ENCODE data around the gene KCNAB1.

KCNAB1 gene

DNA sequence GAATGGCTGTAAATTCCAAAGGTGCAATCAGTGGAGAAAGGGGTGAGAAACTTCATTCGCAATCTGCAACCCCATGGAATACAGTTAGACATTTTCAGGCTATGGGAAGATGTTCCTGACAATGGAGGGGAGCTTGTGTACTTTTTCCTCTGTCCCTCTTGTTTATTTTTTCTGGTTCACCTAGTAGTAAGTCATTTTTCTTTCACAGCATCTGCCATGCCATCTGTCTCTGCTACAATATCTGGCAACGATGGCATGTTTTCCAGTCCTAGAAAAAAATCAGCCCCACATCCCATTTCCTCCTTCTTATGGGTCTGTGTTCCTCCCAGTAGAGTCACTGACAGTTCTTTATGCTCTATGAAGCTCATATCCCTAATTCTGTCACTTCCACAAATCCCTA is 358.5 kb downstream of the KCNAB1 start:
- Histone ChIP-seq H3K4me3 (ENCODE audit: low read depth in 1 of 2, low read length in 1 of 2) (no peak overlapping the region), H3K4me1 (ENCODE audit: control insufficient read depth in 1 of 2, insufficient read depth in 1 of 2, low read depth in 1 of 2, low read length in 1 of 2) (no peaks in the 10 kb centered on the region), H3K27ac (no peak overlapping the region), H3K9me3 (no peaks in the 10 kb centered on the region), H3K27me3 (peaks cover 3% of the 10 kb centered on the region), H3K36me3 (no peaks in the 10 kb centered on the region)
- TF ChIP-seq, protein P1, sequence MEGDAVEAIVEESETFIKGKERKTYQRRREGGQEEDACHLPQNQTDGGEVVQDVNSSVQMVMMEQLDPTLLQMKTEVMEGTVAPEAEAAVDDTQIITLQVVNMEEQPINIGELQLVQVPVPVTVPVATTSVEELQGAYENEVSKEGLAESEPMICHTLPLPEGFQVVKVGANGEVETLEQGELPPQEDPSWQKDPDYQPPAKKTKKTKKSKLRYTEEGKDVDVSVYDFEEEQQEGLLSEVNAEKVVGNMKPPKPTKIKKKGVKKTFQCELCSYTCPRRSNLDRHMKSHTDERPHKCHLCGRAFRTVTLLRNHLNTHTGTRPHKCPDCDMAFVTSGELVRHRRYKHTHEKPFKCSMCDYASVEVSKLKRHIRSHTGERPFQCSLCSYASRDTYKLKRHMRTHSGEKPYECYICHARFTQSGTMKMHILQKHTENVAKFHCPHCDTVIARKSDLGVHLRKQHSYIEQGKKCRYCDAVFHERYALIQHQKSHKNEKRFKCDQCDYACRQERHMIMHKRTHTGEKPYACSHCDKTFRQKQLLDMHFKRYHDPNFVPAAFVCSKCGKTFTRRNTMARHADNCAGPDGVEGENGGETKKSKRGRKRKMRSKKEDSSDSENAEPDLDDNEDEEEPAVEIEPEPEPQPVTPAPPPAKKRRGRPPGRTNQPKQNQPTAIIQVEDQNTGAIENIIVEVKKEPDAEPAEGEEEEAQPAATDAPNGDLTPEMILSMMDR (IDR thresholded peaks at IDR 0.05): no peak

DNA sequence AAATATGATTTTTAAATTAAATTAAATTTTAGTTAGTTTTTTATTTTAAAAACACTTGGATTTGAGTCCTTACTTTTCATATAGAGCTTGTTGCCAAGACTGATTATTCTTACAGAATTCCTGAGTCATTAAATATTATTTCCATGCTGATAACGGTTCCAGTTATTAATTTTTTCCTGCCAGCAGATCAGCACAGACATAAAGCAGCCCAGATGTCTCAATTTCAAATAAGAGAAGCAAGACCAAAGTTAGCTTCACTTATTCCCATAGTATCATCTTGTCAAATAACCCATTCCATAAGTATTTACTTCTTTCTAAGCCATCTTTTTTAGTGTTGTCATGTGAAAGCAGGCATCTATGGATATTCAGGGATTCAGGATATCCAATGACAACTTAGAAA is 359.2 kb downstream of the KCNAB1 start:
- Histone ChIP-seq H3K4me1 (ENCODE audit: control insufficient read depth in 1 of 2, insufficient read depth in 1 of 2, low read depth in 1 of 2, low read length in 1 of 2) (no peaks in the 10 kb centered on the region), H3K27me3 (peaks cover 3% of the 10 kb centered on the region), H3K9me3 (no peaks in the 10 kb centered on the region), H3K36me3 (no peaks in the 10 kb centered on the region), H3K4me3 (ENCODE audit: low read depth in 1 of 2, low read length in 1 of 2) (no peak overlapping the region), H3K27ac (no peak overlapping the region)
- TF ChIP-seq, protein P1 (IDR thresholded peaks at IDR 0.05): no peak

DNA sequence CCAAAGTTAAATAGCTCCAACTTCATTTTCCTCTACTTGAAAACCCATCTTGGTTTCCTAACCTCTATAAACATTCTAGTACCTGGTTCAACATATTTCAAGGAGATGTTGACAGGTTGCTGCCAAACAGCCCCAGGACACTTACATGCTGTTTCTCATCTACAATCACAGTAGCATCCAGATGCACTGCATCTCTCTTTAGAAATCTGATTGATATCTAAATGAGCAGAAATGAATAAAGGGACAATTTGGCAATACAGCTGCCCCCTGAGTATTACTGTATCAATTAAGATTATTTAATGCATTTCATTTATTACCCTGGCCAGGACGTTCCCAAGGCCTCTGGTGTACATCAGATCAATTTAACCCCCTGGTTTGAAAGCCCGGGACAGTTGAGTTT is 360.6 kb downstream of the KCNAB1 start:
- TF ChIP-seq, protein P1 (IDR thresholded peaks at IDR 0.05): no peak
- Histone ChIP-seq H3K27me3 (no peaks in the 10 kb centered on the region), H3K4me3 (ENCODE audit: low read depth in 1 of 2, low read length in 1 of 2) (no peak overlapping the region), H3K27ac (no peak overlapping the region), H3K4me1 (ENCODE audit: control insufficient read depth in 1 of 2, insufficient read depth in 1 of 2, low read depth in 1 of 2, low read length in 1 of 2) (no peaks in the 10 kb centered on the region), H3K36me3 (no peaks in the 10 kb centered on the region), H3K9me3 (no peaks in the 10 kb centered on the region)

DNA sequence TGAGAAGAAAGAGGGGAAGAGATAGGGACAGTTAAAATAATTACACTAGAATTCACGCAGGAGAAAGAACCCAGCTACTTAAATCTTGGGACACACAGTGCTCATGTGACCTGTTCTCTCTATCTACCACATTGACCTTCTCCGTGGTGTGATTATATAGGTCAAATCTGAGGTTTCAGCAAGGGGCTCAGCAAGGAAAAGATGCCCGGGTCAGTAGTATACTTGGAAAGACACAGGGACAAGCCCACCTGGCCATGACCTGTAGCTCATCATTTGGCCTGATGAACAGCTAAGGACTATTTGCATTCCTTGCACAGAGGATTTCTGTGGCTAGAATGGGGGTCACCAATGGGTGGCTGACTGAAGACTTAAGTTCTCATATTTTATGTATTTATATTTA is 362.6 kb downstream of the KCNAB1 start:
- TF ChIP-seq, protein P1 (IDR thresholded peaks at IDR 0.05): no peak
- no peak overlapping the region for H3K4me3 ChIP-seq (ENCODE audit: low read depth in 1 of 2, low read length in 1 of 2)

DNA sequence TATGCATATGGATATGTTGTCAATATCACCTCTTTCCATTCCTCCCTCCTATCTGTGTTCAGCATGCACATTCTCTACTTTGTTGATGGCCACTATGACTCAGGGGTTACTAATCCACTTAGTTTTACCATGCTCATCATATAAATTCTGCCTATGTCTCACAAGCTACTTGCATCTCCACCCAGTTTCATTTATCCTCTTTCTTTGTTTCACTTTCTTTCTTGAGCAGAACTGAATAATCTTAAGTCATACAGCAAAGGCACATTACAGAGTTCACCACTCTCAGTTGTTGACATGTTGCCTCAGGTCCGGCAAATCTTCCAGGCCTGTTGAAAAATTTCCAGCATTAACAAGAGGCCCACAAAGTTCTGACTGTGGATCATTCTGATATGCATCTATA is 363.0 kb downstream of the KCNAB1 start:
- TF ChIP-seq, protein P1 (IDR thresholded peaks at IDR 0.05): no peak
- H3K27ac ChIP-seq: no peak overlapping the region

More for the DNA sequence above, 362.6 kb downstream of the KCNAB1 start:
- Histone ChIP-seq H3K9me3 (no peaks in the 10 kb centered on the region), H3K27ac (no peak overlapping the region), H3K36me3 (no peaks in the 10 kb centered on the region), H3K27me3 (no peaks in the 10 kb centered on the region), H3K4me1 (ENCODE audit: control insufficient read depth in 1 of 2, insufficient read depth in 1 of 2, low read depth in 1 of 2, low read length in 1 of 2) (no peaks in the 10 kb centered on the region)

More for the DNA sequence above, 363.0 kb downstream of the KCNAB1 start:
- Histone ChIP-seq H3K4me3 (ENCODE audit: low read depth in 1 of 2, low read length in 1 of 2) (no peak overlapping the region), H3K27me3 (no peaks in the 10 kb centered on the region), H3K4me1 (ENCODE audit: control insufficient read depth in 1 of 2, insufficient read depth in 1 of 2, low read depth in 1 of 2, low read length in 1 of 2) (no peaks in the 10 kb centered on the region), H3K9me3 (no peaks in the 10 kb centered on the region), H3K36me3 (no peaks in the 10 kb centered on the region)

All from neutrophil (primary cell).